GM12878 (cell line): ENCODE results near the gene CSAD. TPM values are rescaled to one million over a fixed set of nuclear protein-coding genes. Genes with fewer than 3 reads are reported as not detected.

Source experiments
- ATAC-seq: fragments of 200-7000 bp; cut with Tn5 transposase; 3 replicates; pipeline ENCODE4 v1.9.1; 2020; ENCODE audit warnings: mild to moderate bottlenecking, moderate library complexity
- BruUV-seq: library from RNA; stranded (reverse); fragments of 400-500 nt; replicated peaks from 2 replicates; lab custom pipeline; 2021; lab: Mats Ljungman, UMichigan
- CTCF ChIA-PET: fragments of 300-600 bp; sonication (Branson Sonifier 250); formaldehyde crosslinking; extraction: SDS; loops from one replicate; lab custom pipeline; 2021; ENCODE audit warnings: inconsistent platforms; lab: Yijun Ruan, JAX
- POLR2A ChIA-PET: fragments of 350-600 bp; formaldehyde crosslinking; extraction: SDS; loops from one replicate; lab custom pipeline; 2021; ENCODE audit warnings: inconsistent platforms; lab: Charles Lee
- RAD21 ChIA-PET: fragments of 300-600 bp; sonication (Branson Sonifier 250); formaldehyde crosslinking; loops from one replicate; lab custom pipeline; 2023; ENCODE audit warnings: antibody characterized with exemption; ENCODE audit not compliant: unreplicated experiment; lab: Charles Lee
- SMC1A ChIA-PET: fragments of 300-600 bp; sonication (Branson Sonifier 250); formaldehyde crosslinking; loops from one replicate; lab custom pipeline; 2023; ENCODE audit not compliant: unreplicated experiment, uncharacterized antibody; lab: Charles Lee
- DNase-seq: peaks from one replicate; pipeline ENCODE4 v3.0.0-alpha.2; 2011; ENCODE audit warnings: low read depth, low spot score
- FAIRE-seq: peaks from 3 replicates; lab custom pipeline; 2011; peaks lifted over from hg19 to GRCh38; lab: Jason Lieb, UNC
- H2AFZ ChIP-seq: 2 replicates; pipeline ENCODE4 v1.6.0; 2011; ENCODE audit warnings: low read depth, low read length, control low read depth; ENCODE audit not compliant: control insufficient read depth
- H3K27ac ChIP-seq: 2 replicates; pipeline ENCODE4 v1.5.1; 2011; ENCODE audit warnings: control low read depth; ENCODE audit not compliant: control insufficient read depth, insufficient read depth
- H3K27me3 ChIP-seq, 2 experiments: replicated peaks in 1 of 2; 2 replicates each; pipeline versions ENCODE4 v1.6.0 to v1.6.1; 2011; ENCODE audit warnings: low read length in 1 of 2; ENCODE audit not compliant: control insufficient read depth in 2 of 2, insufficient read depth in 2 of 2
- H3K36me3 ChIP-seq, 2 experiments: 2 replicates each; pipeline ENCODE4 v1.5.1; 2011; ENCODE audit warnings: low read length in 1 of 2; ENCODE audit not compliant: control insufficient read depth in 2 of 2, insufficient read depth in 2 of 2
- H3K4me1 ChIP-seq: 2 replicates; pipeline ENCODE4 v1.6.1; 2011; ENCODE audit warnings: mild to moderate bottlenecking, low read length, moderate library complexity, mixed read lengths; ENCODE audit not compliant: control insufficient read depth, insufficient read depth
- H3K4me2 ChIP-seq: 2 replicates; pipeline ENCODE4 v1.6.0; 2011; ENCODE audit warnings: control low read depth; ENCODE audit not compliant: control insufficient read depth, insufficient read depth
- H3K4me3 ChIP-seq: fragments of 200-600 bp; sonication (generic); 2 replicates; pipeline ENCODE4 v1.5.1; 2016
- H3K79me2 ChIP-seq: 2 replicates; pipeline ENCODE4 v1.6.0; 2011; ENCODE audit warnings: low read length; ENCODE audit not compliant: control insufficient read depth, insufficient read depth
- H3K9ac ChIP-seq: 2 replicates; pipeline ENCODE4 v1.8.0; 2011; ENCODE audit warnings: low read length, control low read depth, mixed read lengths; ENCODE audit not compliant: control insufficient read depth, insufficient read depth
- H3K9me3 ChIP-seq: replicated peaks from 3 replicates; pipeline ENCODE4 v1.5.1; 2011; ENCODE audit warnings: mild to moderate bottlenecking, low read length; ENCODE audit not compliant: control insufficient read depth, insufficient read depth
- H4K20me1 ChIP-seq: 2 replicates; pipeline ENCODE4 v1.6.0; 2011; ENCODE audit not compliant: control insufficient read depth, insufficient read depth
- BACH1 ChIP-seq: fragments of 450-650 bp; IDR thresholded peaks from 2 replicates; pipeline ENCODE4 v1.6.1; 2017; ENCODE audit warnings: mild to moderate bottlenecking, borderline replicate concordance
- NKRF ChIP-seq: fragments of 450-650 bp; conservative IDR thresholded peaks from 2 replicates; pipeline ENCODE4 v1.6.1; 2017; ENCODE audit warnings: mild to moderate bottlenecking, moderate library complexity
- PKNOX1 ChIP-seq: fragments of 450-650 bp; IDR thresholded peaks from 2 replicates; pipeline ENCODE4 v1.6.1; 2016; ENCODE audit warnings: mild to moderate bottlenecking
- WGBS: methylation state at CpG from one replicate; pipeline ENCODE4 v1.1.6; 2016; ENCODE audit warnings: low lambda C conversion rate; ENCODE audit not compliant: insufficient replicate concordance, insufficient coverage; ENCODE audit errors: missing lambda C conversion rate; 5-methylcytosine and 5-hydroxymethylcytosine counted together
- in situ Hi-C: fragments of 300-500 bp; cut with MboI; formaldehyde crosslinking; loops from 9 replicates; pipeline ENCODE4 v1.14.3; 2018; ENCODE audit warnings: mixed read lengths
- intact Hi-C: fragments of 100-400 bp; cut with micrococcal nuclease; formaldehyde crosslinking; loops from one replicate; pipeline ENCODE4 v1.14.2; 2022; ENCODE audit not compliant: unreplicated experiment
- polyA plus RNA-seq, 11 experiments: library from polyadenylated mRNA; depleted of rRNA in 4 of 11; unstranded in 6 of 11; stranded (reverse) in 5 of 11; fragments of >200 nt; fragmentation: Nextera tagmentation in 4 of 11; fragmentation: Illumina TruSeq in 1 of 11; extraction: Ambion mirVana in 4 of 11; extraction: Trizol in 1 of 11; gene quantifications; 1 replicate in 1 of 11; 2 replicates in 10 of 11; pipeline versions ENCODE4 v1.2.1 to v1.2.3, GENCODE V29; 2011 to 2016; ENCODE audit warnings: inconsistent platforms in 2 of 11, missing spikeins in 2 of 11, low read depth in 1 of 11
- total RNA-seq, 4 experiments: library from RNA; depleted of rRNA in 3 of 4; stranded (reverse); fragments of >200 nt in 3 of 4; fragmentation: Illumina TruSeq in 1 of 4; extraction: Trizol in 1 of 4; gene quantifications; 2 replicates each; pipeline versions ENCODE4 v1.2.1 to v1.2.3, GENCODE V29; 2013 to 2021

The CSAD gene
- total and polyA plus RNA-seq, 10 of the 15 experiments (the other 5 are each of a cell fraction or from before 2014, with no cell fraction given), result 1.1 to 20.4 (median 6.2) TPM

- CTCF ChIA-PET, result interaction anchor here (1.0 to 7.7 kb wide), 16 partner anchors 9 to 136 kb away, joined by 3 to 78 read pairs (median 4); partner anchors contain the start of genes ESPL1, ITGB7 and PFDN5
- 46% methylated on average over 4 of the region's 4 CpGs for WGBS
Observed at GRCh38 chr12:53201639-53202038, 20.9 kb upstream of the CSAD start.

More at GRCh38 chr12:53201639-53202038, 20.9 kb upstream of the CSAD start:
- in situ Hi-C loops (no loop called here), intact Hi-C loops (loop anchor here (2.0 kb wide), 1 partner anchor 21 kb away; the partner anchor contains the start of genes CSAD and ZNF740)
- ChIA-PET SMC1A (interaction anchor here (0.6 to 6.0 kb wide), 15 partner anchors 8 to 128 kb away, joined by 3 to 29 read pairs (median 4); partner anchors contain the start of genes CSAD, ESPL1 and ZNF740), POLR2A (interaction anchor here (0.7 to 5.1 kb wide), 12 partner anchors 8 to 109 kb away, joined by 3 to 47 read pairs (median 4); partner anchors contain the start of genes CSAD, ITGB7, PFDN5 and ZNF740), RAD21 (interaction anchor here (0.6 to 4.8 kb wide), 11 partner anchors 9 to 67 kb away, joined by 3 to 23 read pairs (median 5); partner anchors contain the start of genes CSAD, ESPL1 and ZNF740)
- Histone ChIP-seq H3K27me3 (no peaks in the 10 kb centered on the region), H3K36me3 (peaks cover 13 to 23% of the 10 kb centered on the region in 2 experiments), H3K9ac (no peak overlapping the region), H3K79me2 (peaks cover 68% of the 10 kb centered on the region), H4K20me1 (no peaks in the 10 kb centered on the region), H3K4me2 (peak overlapping the region; percentile 84), H3K27ac (peak overlapping the region; percentile 69), H3K4me1 (peaks cover 47% of the 10 kb centered on the region), H3K9me3 (no peaks in the 10 kb centered on the region), H3K4me3 (peak overlapping the region; percentile 90)
- no TSS peak for BruUV-seq
- DNase-seq (no peak), ATAC-seq (peak; percentile 39), FAIRE-seq (no peak)
- no peak for TF ChIP-seq BACH1
- no peak for TF ChIP-seq PKNOX1
- TF ChIP-seq NKRF, result no peak; the same call in 1 of the 2 replicates
- TF ChIP-seq, all 136 proteins: peak for 0
- H2AFZ ChIP-seq, result no peak overlapping the region
